Measurements from ENCODE around the gene PPP1R13L.

DNA sequence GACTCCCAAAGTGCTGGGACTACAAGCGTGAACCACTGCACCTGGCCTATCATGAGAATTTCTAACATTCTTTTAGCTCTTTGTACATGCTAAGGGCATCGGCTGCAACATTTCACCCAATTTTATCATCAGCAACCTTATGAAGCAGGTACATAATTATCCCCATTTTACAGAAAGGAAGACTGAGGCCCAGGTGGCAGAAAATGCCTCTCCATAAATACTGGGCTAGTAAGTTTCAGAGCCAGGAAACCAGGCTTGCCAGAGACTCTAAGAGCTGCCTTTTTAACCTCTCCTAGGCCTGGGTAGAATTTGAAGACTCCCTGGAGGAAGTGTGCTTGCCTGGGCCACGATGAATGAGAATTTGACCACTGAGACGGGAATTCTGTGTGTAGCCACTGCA, 36.7 kb downstream of the PPP1R13L start:
- TF ChIP-seq, protein P1, sequence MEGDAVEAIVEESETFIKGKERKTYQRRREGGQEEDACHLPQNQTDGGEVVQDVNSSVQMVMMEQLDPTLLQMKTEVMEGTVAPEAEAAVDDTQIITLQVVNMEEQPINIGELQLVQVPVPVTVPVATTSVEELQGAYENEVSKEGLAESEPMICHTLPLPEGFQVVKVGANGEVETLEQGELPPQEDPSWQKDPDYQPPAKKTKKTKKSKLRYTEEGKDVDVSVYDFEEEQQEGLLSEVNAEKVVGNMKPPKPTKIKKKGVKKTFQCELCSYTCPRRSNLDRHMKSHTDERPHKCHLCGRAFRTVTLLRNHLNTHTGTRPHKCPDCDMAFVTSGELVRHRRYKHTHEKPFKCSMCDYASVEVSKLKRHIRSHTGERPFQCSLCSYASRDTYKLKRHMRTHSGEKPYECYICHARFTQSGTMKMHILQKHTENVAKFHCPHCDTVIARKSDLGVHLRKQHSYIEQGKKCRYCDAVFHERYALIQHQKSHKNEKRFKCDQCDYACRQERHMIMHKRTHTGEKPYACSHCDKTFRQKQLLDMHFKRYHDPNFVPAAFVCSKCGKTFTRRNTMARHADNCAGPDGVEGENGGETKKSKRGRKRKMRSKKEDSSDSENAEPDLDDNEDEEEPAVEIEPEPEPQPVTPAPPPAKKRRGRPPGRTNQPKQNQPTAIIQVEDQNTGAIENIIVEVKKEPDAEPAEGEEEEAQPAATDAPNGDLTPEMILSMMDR (IDR thresholded peaks at IDR 0.05), result no peak
- TF ChIP-seq POLR2A (IDR thresholded peaks at IDR 0.05), result no peak
